HepG2 (cell line): ENCODE measurements around the gene CCDC170. TPM values are rescaled to one million over a fixed set of nuclear protein-coding genes. Genes with fewer than 3 reads are reported as not detected.

Source experiments
- ETV5 ChIP-seq: IDR thresholded peaks from 2 replicates; pipeline ENCODE4 v1.6.1; 2018; ENCODE audit warnings: missing biosample characterization, missing genetic modification reagents, inconsistent platforms, borderline replicate concordance
- PHF21A ChIP-seq: sonication (generic); formaldehyde crosslinking; IDR thresholded peaks from 2 replicates; pipeline ENCODE4 v1.5.0; 2020; ENCODE audit warnings: mild to moderate bottlenecking, missing genetic modification reagents
- RBFOX2 ChIP-seq: fragments of 200-400 bp; formaldehyde crosslinking; IDR thresholded peaks from 2 replicates; pipeline ENCODE4 v1.6.1; 2017; ENCODE audit warnings: low read depth, mild to moderate bottlenecking, low read length
- USF2 ChIP-seq, 2 experiments: sonication (generic) in 1 of 2; formaldehyde crosslinking in 1 of 2; IDR thresholded peaks; 2 replicates each; pipeline versions ENCODE4 v1.5.1 to v1.6.1; 2011 to 2020; ENCODE audit warnings: borderline replicate concordance in 1 of 2, low read depth in 1 of 2, low read length in 1 of 2, mild to moderate bottlenecking in 1 of 2, missing genetic modification reagents in 1 of 2, moderate library complexity in 1 of 2
- ZBTB42 ChIP-seq: sonication (generic); formaldehyde crosslinking; IDR thresholded peaks from 2 replicates; pipeline ENCODE4 v1.5.0; 2020; ENCODE audit warnings: mild to moderate bottlenecking, missing genetic modification reagents
- ZNF274 ChIP-seq: sonication (generic); formaldehyde crosslinking; IDR thresholded peaks from 2 replicates; pipeline ENCODE4 v1.5.1; 2020; ENCODE audit warnings: mild to moderate bottlenecking, missing genetic modification reagents
- ZNF343 ChIP-seq: sonication (generic); formaldehyde crosslinking; IDR thresholded peaks from 2 replicates; pipeline ENCODE4 v1.4.0; 2020; ENCODE audit warnings: mild to moderate bottlenecking, missing genetic modification reagents
- ZNF441 ChIP-seq: sonication (generic); formaldehyde crosslinking; IDR thresholded peaks from 2 replicates; pipeline ENCODE4 v1.7.0; 2021; ENCODE audit warnings: missing genetic modification reagents, borderline replicate concordance
- ZNF724P ChIP-seq: sonication (generic); formaldehyde crosslinking; IDR thresholded peaks from 2 replicates; pipeline ENCODE4 v1.8.0; 2022; ENCODE audit warnings: missing genetic modification reagents, borderline replicate concordance
- ZNF747 ChIP-seq: sonication (generic); formaldehyde crosslinking; IDR thresholded peaks from 2 replicates; pipeline ENCODE4 v1.8.1; 2023; ENCODE audit warnings: missing genetic modification reagents, mild to moderate bottlenecking, borderline replicate concordance
- ZZZ3 ChIP-seq: sonication (generic); formaldehyde crosslinking; IDR thresholded peaks from 2 replicates; pipeline ENCODE4 v1.4.0; 2020; ENCODE audit warnings: missing genetic modification reagents, mild to moderate bottlenecking, borderline replicate concordance
- polyA plus RNA-seq, 8 experiments: library from polyadenylated mRNA; depleted of rRNA in 3 of 8; stranded (reverse) in 7 of 8; unstranded in 1 of 8; fragments of >200 nt; fragmentation: Illumina TruSeq in 4 of 8; extraction: Trizol in 4 of 8; gene quantifications; 2 replicates each; pipeline versions ENCODE4 v1.2.1 to v1.2.3, GENCODE V29; 2011 to 2016; ENCODE audit warnings: low read depth in 4 of 8, missing spikeins in 1 of 8, mixed read lengths in 1 of 8; ENCODE audit not compliant: insufficient read depth in 1 of 8
- total RNA-seq, 5 experiments: library from RNA; depleted of rRNA; stranded (reverse); fragments of >200 nt; fragmentation: Illumina TruSeq; extraction: Trizol; gene quantifications; 2 replicates each; pipeline ENCODE4 v1.2.3, GENCODE V29; 2016; ENCODE audit warnings: low read depth in 1 of 5
- TF ChIP-seq, protein P1 (sequence below): sonication (generic); formaldehyde crosslinking; IDR thresholded peaks from 2 replicates; pipeline ENCODE4 v1.5.0; 2020; ENCODE audit warnings: mild to moderate bottlenecking, missing genetic modification reagents
- TF ChIP-seq, protein P2 (sequence below): sonication (generic); formaldehyde crosslinking; IDR thresholded peaks from 2 replicates; pipeline ENCODE4 v1.5.1; 2020; ENCODE audit warnings: missing genetic modification reagents, mild to moderate bottlenecking, borderline replicate concordance
- TF ChIP-seq, protein P3 (sequence below): sonication (generic); formaldehyde crosslinking; IDR thresholded peaks from 2 replicates; pipeline ENCODE4 v1.4.0; 2020; ENCODE audit warnings: missing genetic modification reagents
- TF ChIP-seq, protein P4 (sequence below): sonication (generic); formaldehyde crosslinking; IDR thresholded peaks from 2 replicates; pipeline ENCODE4 v1.4.0; 2020; ENCODE audit warnings: missing genetic modification reagents, borderline replicate concordance

The CCDC170 gene
- total and polyA plus RNA-seq, 2 of the 13 experiments (the other 11 are each of a cell fraction or from before 2014, with no cell fraction given): 0.90 to 5.1 TPM

- TF ChIP-seq, protein P1, sequence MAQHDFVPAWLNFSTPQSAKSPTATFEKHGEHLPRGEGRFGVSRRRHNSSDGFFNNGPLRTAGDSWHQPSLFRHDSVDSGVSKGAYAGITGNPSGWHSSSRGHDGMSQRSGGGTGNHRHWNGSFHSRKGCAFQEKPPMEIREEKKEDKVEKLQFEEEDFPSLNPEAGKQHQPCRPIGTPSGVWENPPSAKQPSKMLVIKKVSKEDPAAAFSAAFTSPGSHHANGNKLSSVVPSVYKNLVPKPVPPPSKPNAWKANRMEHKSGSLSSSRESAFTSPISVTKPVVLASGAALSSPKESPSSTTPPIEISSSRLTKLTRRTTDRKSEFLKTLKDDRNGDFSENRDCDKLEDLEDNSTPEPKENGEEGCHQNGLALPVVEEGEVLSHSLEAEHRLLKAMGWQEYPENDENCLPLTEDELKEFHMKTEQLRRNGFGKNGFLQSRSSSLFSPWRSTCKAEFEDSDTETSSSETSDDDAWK (CRISPR knock-in tag): no peak
- TF ChIP-seq ZNF274 (CRISPR knock-in tag) (peak; percentile 93; the same call in 1 of the 2 replicates), ZNF441 (peak; percentile 83), ZNF724P (CRISPR knock-in tag) (peak; percentile 92), ZZZ3 (CRISPR knock-in tag) (peak; percentile 97), ZNF343 (CRISPR knock-in tag) (peak; percentile 74; the same call in 1 of the 2 replicates), RBFOX2 (peak; percentile 86), ZBTB42 (no peak), PHF21A (CRISPR knock-in tag) (peak; percentile 99), ETV5 (CRISPR knock-in tag) (peak; percentile 98), USF2 (IDR thresholded peaks at IDR 0.05; ENCODE audit: low read depth, low read length) (peak; percentile 100), USF2 (CRISPR knock-in tag; IDR thresholded peaks at IDR 0.05; ENCODE audit: borderline replicate concordance) (peak; percentile 100), ZNF747 (peak; percentile 98)
- TF ChIP-seq, protein P2, sequence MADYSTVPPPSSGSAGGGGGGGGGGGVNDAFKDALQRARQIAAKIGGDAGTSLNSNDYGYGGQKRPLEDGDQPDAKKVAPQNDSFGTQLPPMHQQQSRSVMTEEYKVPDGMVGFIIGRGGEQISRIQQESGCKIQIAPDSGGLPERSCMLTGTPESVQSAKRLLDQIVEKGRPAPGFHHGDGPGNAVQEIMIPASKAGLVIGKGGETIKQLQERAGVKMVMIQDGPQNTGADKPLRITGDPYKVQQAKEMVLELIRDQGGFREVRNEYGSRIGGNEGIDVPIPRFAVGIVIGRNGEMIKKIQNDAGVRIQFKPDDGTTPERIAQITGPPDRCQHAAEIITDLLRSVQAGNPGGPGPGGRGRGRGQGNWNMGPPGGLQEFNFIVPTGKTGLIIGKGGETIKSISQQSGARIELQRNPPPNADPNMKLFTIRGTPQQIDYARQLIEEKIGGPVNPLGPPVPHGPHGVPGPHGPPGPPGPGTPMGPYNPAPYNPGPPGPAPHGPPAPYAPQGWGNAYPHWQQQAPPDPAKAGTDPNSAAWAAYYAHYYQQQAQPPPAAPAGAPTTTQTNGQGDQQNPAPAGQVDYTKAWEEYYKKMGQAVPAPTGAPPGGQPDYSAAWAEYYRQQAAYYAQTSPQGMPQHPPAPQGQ (CRISPR knock-in tag): no peak
- TF ChIP-seq, protein P3, sequence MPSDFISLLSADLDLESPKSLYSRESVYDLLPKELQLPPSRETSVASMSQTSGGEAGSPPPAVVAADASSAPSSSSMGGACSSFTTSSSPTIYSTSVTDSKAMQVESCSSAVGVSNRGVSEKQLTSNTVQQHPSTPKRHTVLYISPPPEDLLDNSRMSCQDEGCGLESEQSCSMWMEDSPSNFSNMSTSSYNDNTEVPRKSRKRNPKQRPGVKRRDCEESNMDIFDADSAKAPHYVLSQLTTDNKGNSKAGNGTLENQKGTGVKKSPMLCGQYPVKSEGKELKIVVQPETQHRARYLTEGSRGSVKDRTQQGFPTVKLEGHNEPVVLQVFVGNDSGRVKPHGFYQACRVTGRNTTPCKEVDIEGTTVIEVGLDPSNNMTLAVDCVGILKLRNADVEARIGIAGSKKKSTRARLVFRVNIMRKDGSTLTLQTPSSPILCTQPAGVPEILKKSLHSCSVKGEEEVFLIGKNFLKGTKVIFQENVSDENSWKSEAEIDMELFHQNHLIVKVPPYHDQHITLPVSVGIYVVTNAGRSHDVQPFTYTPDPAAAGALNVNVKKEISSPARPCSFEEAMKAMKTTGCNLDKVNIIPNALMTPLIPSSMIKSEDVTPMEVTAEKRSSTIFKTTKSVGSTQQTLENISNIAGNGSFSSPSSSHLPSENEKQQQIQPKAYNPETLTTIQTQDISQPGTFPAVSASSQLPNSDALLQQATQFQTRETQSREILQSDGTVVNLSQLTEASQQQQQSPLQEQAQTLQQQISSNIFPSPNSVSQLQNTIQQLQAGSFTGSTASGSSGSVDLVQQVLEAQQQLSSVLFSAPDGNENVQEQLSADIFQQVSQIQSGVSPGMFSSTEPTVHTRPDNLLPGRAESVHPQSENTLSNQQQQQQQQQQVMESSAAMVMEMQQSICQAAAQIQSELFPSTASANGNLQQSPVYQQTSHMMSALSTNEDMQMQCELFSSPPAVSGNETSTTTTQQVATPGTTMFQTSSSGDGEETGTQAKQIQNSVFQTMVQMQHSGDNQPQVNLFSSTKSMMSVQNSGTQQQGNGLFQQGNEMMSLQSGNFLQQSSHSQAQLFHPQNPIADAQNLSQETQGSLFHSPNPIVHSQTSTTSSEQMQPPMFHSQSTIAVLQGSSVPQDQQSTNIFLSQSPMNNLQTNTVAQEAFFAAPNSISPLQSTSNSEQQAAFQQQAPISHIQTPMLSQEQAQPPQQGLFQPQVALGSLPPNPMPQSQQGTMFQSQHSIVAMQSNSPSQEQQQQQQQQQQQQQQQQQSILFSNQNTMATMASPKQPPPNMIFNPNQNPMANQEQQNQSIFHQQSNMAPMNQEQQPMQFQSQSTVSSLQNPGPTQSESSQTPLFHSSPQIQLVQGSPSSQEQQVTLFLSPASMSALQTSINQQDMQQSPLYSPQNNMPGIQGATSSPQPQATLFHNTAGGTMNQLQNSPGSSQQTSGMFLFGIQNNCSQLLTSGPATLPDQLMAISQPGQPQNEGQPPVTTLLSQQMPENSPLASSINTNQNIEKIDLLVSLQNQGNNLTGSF: peak; percentile 94
- TF ChIP-seq, protein P4, sequence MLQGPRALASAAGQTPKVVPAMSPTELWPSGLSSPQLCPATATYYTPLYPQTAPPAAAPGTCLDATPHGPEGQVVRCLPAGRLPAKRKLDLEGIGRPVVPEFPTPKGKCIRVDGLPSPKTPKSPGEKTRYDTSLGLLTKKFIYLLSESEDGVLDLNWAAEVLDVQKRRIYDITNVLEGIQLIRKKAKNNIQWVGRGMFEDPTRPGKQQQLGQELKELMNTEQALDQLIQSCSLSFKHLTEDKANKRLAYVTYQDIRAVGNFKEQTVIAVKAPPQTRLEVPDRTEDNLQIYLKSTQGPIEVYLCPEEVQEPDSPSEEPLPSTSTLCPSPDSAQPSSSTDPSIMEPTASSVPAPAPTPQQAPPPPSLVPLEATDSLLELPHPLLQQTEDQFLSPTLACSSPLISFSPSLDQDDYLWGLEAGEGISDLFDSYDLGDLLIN (CRISPR knock-in tag): peak; percentile 77; the same call in 1 of the 2 replicates
Measured at GRCh38 chr6:151451950-151452749, 41.7 kb upstream of the CCDC170 start, which contains the start of gene RMND1 (continued).
